ENCODE results near the gene DLG2. TPM values are rescaled to one million over a fixed set of nuclear protein-coding genes. Genes with fewer than 3 reads are reported as not detected.
"Not testable (repeated sequence)": the region's sequence is repeated elsewhere in the genome, so short reads cannot be mapped to it uniquely, and the experiment has no call there.

DLG2 gene
- polyA plus RNA-seq, 1 donor: 8.1 TPM

GRCh38 chr11:85349539-85349938, 277.6 kb downstream of the DLG2 start:
- DNase-seq: not testable (repeated sequence)

GRCh38 chr11:85348945-85349344, 278.2 kb downstream of the DLG2 start:
- H3K4me3 ChIP-seq (ENCODE audit: low read length): no peak overlapping the region
- DNase-seq: no peak
- H3K27me3 ChIP-seq (ENCODE audit: control insufficient read depth, insufficient read depth, low read length): no peaks in the 10 kb centered on the region
- no peak overlapping the region for H3K27ac ChIP-seq (ENCODE audit: low read length)
- no peaks in the 10 kb centered on the region for H3K36me3 ChIP-seq (ENCODE audit: control insufficient read depth, insufficient read depth, low read length)
- H3K9me3 ChIP-seq (ENCODE audit: control insufficient read depth, low read depth, low read length): no peaks in the 10 kb centered on the region
- no peaks in the 10 kb centered on the region for H3K4me1 ChIP-seq (ENCODE audit: control insufficient read depth, insufficient read depth, low read length)

More at GRCh38 chr11:85349539-85349938, 277.6 kb downstream of the DLG2 start:
- not testable (repeated sequence) for H3K4me3 ChIP-seq (ENCODE audit: low read length); H3K27me3 ChIP-seq (ENCODE audit: control insufficient read depth, insufficient read depth, low read length); H3K27ac ChIP-seq (ENCODE audit: low read length); H3K9me3 ChIP-seq (ENCODE audit: control insufficient read depth, low read depth, low read length); H3K4me1 ChIP-seq (ENCODE audit: control insufficient read depth, insufficient read depth, low read length); H3K36me3 ChIP-seq (ENCODE audit: control insufficient read depth, insufficient read depth, low read length)
- WGBS (ENCODE audit: insufficient coverage, low lambda C conversion rate): no CpG with 5 or more reads among the region's 2 CpGs

DNA sequence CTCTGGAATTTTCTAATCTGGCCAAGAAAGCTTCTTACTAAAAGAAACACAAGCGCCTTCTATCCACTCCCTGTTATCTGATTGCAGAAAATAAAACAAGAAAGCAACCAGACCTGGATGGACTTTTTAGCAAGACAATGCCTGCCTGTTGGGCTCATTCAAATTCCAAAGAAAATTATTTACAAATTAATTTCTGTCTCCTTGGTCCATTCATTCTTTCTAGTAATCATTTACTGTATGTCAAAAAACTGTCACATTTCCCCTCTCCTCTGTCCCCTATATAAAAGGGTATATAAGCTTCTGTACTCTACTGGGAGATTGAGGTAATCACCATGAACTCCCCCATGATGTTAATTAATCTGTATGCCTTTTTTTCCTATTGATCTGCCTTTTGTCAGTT, 279.9 kb downstream of the DLG2 start:
- no peaks in the 10 kb centered on the region for H3K4me1 ChIP-seq (ENCODE audit: control insufficient read depth, insufficient read depth, low read length)
- no peaks in the 10 kb centered on the region for H3K27me3 ChIP-seq (ENCODE audit: control insufficient read depth, insufficient read depth, low read length)
- H3K9me3 ChIP-seq (ENCODE audit: control insufficient read depth, low read depth, low read length): no peaks in the 10 kb centered on the region
- WGBS (ENCODE audit: insufficient coverage, low lambda C conversion rate): no CpG with 5 or more reads among the region's 1 CpG
- no peak overlapping the region for H3K4me3 ChIP-seq (ENCODE audit: low read length)
- H3K36me3 ChIP-seq (ENCODE audit: control insufficient read depth, insufficient read depth, low read length): no peaks in the 10 kb centered on the region
- no peak overlapping the region for H3K27ac ChIP-seq (ENCODE audit: low read length)
- no peak for DNase-seq

DNA sequence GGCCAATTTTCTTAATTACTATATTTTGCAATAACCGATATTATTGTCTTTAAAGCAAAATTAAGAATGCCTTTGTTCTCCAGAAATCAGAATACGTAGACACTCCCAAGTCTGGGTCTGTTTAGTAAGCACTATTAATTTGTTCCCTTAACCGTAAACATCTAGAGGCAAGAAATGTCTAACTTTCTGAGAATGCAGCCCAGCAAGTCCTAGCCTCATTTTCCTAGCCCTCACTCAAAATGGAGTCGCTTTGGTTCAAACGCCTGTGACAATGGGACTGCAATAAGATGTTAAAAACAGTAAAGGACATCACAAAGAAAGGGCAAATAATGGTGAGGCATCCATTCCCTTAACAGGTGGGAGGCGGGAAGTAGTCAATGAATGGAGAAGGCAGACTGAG, 280.7 kb downstream of the DLG2 start:
- DNase-seq: no peak
- WGBS (ENCODE audit: insufficient coverage, low lambda C conversion rate): 100% methylated on average over 2 of the region's 6 CpGs
- Histone ChIP-seq H3K36me3 (ENCODE audit: control insufficient read depth, insufficient read depth, low read length) (no peaks in the 10 kb centered on the region), H3K9me3 (ENCODE audit: control insufficient read depth, low read depth, low read length) (no peaks in the 10 kb centered on the region), H3K4me1 (ENCODE audit: control insufficient read depth, insufficient read depth, low read length) (no peaks in the 10 kb centered on the region), H3K27ac (ENCODE audit: low read length) (no peak overlapping the region), H3K27me3 (ENCODE audit: control insufficient read depth, insufficient read depth, low read length) (no peaks in the 10 kb centered on the region), H3K4me3 (ENCODE audit: low read length) (no peak overlapping the region)

GRCh38 chr11:85340846-85341245, 286.3 kb downstream of the DLG2 start:
- H3K27me3 ChIP-seq (ENCODE audit: control insufficient read depth, insufficient read depth, low read length); H3K9me3 ChIP-seq (ENCODE audit: control insufficient read depth, low read depth, low read length); H3K36me3 ChIP-seq (ENCODE audit: control insufficient read depth, insufficient read depth, low read length); DNase-seq; H3K4me1 ChIP-seq (ENCODE audit: control insufficient read depth, insufficient read depth, low read length); H3K27ac ChIP-seq (ENCODE audit: low read length); H3K4me3 ChIP-seq (ENCODE audit: low read length): not testable (repeated sequence)
- WGBS (ENCODE audit: insufficient coverage, low lambda C conversion rate): no CpG with 5 or more reads among the region's 3 CpGs

DNA sequence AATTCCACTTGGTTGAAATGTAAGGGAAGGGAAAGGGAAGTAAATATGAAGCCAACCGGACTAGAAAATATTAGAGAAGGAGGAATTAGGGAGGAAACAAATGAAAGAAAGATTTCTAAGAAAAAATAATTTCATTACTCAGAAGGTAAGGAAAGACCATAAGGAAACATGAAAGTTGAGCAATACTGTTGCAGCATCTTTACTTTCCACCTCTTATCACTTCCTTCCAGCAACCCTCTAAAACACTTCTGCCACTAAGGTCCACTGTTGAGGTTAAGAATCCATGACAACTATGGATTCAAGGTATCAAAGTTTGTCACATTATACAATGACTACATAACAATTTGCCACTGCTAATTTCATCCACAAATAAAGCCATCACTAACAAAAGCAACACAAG, 308.6 kb downstream of the DLG2 start:
- H3K9me3 ChIP-seq (ENCODE audit: control insufficient read depth, low read depth, low read length): no peaks in the 10 kb centered on the region
- no peaks in the 10 kb centered on the region for H3K4me1 ChIP-seq (ENCODE audit: control insufficient read depth, insufficient read depth, low read length)
- DNase-seq: no peak
- H3K27me3 ChIP-seq (ENCODE audit: control insufficient read depth, insufficient read depth, low read length): no peaks in the 10 kb centered on the region
- 100% methylated on average over 1 of the region's 1 CpG for WGBS (ENCODE audit: insufficient coverage, low lambda C conversion rate)
- H3K4me3 ChIP-seq (ENCODE audit: low read length): no peak overlapping the region
- H3K27ac ChIP-seq (ENCODE audit: low read length): no peak overlapping the region
- no peaks in the 10 kb centered on the region for H3K36me3 ChIP-seq (ENCODE audit: control insufficient read depth, insufficient read depth, low read length)

DNA sequence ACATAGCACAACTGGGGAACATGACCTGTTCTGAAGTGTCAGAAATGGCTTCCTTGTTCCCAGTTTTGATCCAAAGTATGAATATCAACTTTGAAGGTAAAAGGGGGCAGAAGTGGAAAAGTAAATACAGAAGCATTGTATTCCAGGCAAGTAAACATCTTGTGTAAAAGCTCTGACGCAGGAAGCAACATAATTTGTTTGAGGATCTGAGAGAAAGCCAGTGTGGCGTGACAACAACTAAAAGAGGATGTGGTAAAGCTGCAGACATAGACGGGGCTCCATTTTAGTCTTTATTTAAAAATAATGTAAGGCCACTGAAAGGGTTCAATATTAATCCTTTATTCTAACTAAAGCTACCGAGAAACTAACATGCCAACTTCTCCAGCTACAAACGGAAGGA, 310.2 kb downstream of the DLG2 start:
- Histone ChIP-seq H3K36me3 (ENCODE audit: control insufficient read depth, insufficient read depth, low read length) (no peaks in the 10 kb centered on the region), H3K4me1 (ENCODE audit: control insufficient read depth, insufficient read depth, low read length) (no peaks in the 10 kb centered on the region), H3K4me3 (ENCODE audit: low read length) (no peak overlapping the region), H3K27ac (ENCODE audit: low read length) (no peak overlapping the region), H3K9me3 (ENCODE audit: control insufficient read depth, low read depth, low read length) (no peaks in the 10 kb centered on the region), H3K27me3 (ENCODE audit: control insufficient read depth, insufficient read depth, low read length) (no peaks in the 10 kb centered on the region)
- WGBS (ENCODE audit: insufficient coverage, low lambda C conversion rate): 92% methylated on average over 2 of the region's 5 CpGs
- DNase-seq: no peak

GRCh38 chr11:85313741-85314140, 313.4 kb downstream of the DLG2 start:
- H3K4me1 ChIP-seq (ENCODE audit: control insufficient read depth, insufficient read depth, low read length): no peaks in the 10 kb centered on the region
- no peak overlapping the region for H3K27ac ChIP-seq (ENCODE audit: low read length)
- H3K9me3 ChIP-seq (ENCODE audit: control insufficient read depth, low read depth, low read length): no peaks in the 10 kb centered on the region
- H3K27me3 ChIP-seq (ENCODE audit: control insufficient read depth, insufficient read depth, low read length): no peaks in the 10 kb centered on the region
- no peak overlapping the region for H3K4me3 ChIP-seq (ENCODE audit: low read length)
- H3K36me3 ChIP-seq (ENCODE audit: control insufficient read depth, insufficient read depth, low read length): no peaks in the 10 kb centered on the region
- DNase-seq: no peak

DNA sequence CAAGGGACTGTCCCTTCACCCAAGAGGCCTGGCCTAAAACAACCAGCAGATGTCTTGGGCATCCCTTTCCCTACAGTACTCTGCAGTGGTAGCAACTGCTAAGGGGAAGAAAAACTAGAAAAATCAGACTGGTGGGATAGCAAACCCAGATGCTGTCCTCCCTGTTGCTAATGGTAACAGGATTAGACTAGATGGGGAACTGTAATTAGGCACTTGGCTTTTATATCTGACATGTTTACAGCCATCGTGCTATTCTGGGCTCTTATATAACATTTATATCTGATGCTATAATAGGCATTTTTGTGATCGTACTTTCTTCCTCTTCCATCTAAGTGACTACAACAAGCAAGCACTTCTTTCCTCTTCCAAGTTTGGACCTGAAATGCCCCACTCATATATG, 316.7 kb downstream of the DLG2 start:
- Histone ChIP-seq H3K4me1 (ENCODE audit: control insufficient read depth, insufficient read depth, low read length) (no peaks in the 10 kb centered on the region), H3K27me3 (ENCODE audit: control insufficient read depth, insufficient read depth, low read length) (no peaks in the 10 kb centered on the region), H3K4me3 (ENCODE audit: low read length) (no peak overlapping the region), H3K27ac (ENCODE audit: low read length) (no peak overlapping the region), H3K36me3 (ENCODE audit: control insufficient read depth, insufficient read depth, low read length) (no peaks in the 10 kb centered on the region), H3K9me3 (ENCODE audit: control insufficient read depth, low read depth, low read length) (no peaks in the 10 kb centered on the region)
- no peak for DNase-seq
- whole genome bisulfite sequencing (ENCODE audit: insufficient coverage, low lambda C conversion rate): 100% methylated on average over 1 of the region's 2 CpGs

DNA sequence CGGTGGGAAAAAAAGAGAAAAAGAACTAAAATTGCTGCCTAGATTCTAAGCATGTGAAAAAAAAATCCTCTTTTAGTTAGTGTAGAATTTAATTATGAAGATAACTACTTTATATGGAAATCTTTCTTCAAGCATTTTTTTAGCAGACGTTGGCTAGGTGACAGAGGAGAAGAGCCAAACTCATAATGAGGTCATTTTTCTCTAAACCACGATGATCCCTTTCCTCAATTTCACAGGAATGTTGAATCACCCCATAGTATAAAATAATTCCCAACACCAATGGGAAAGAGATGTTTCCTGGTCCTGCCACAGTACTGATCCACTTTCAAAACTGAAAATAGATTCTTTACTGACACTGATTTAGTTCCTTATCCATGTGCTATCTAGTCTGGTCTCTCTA, 319.8 kb downstream of the DLG2 start:
- Histone ChIP-seq H3K36me3 (ENCODE audit: control insufficient read depth, insufficient read depth, low read length) (no peaks in the 10 kb centered on the region), H3K4me1 (ENCODE audit: control insufficient read depth, insufficient read depth, low read length) (no peaks in the 10 kb centered on the region), H3K9me3 (ENCODE audit: control insufficient read depth, low read depth, low read length) (no peaks in the 10 kb centered on the region), H3K27ac (ENCODE audit: low read length) (no peak overlapping the region), H3K4me3 (ENCODE audit: low read length) (no peak overlapping the region), H3K27me3 (ENCODE audit: control insufficient read depth, insufficient read depth, low read length) (no peaks in the 10 kb centered on the region)
- DNase-seq: no peak
- 75% methylated on average over 2 of the region's 3 CpGs for WGBS (ENCODE audit: insufficient coverage, low lambda C conversion rate)

DNA sequence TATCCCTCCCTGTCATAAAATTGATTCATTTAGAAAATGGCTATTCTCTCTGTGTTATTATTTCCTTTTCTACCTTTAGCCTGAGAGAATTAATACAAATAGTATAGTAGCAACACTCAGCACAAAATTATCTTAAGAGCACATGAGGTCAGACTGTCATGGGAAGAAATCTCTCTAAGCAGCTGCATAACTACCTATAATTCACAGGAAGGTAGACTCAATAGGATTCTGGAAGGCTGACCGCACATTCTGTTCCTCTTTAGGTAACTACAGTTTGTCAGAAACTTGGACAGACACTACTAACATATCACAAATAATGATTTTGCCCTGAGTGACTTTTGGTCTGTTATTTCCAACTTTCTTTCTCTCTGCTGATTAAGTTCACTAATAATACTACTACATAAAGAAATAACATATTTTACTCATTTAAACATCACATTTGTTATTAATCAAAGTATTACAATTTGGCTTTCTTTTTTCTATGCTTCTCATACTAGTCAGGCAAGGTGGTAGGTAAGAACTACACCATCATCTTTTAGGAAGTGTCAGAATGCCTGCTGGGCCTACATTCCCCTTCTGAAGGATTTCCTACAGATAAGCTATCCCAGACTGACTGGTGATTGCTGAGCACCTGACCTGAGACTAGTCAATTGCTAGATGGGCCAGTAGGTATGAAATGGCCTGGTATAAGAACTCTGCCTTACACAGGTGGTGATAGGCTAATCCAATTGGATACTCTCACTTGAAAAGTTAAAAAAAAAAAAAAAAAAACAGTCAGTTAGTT, 325.1 kb downstream of the DLG2 start:
- WGBS (ENCODE audit: insufficient coverage, low lambda C conversion rate): no CpG with 5 or more reads among the region's 1 CpG
- peak; percentile 1 to 7 for DNase-seq

More for the DNA sequence above, 325.1 kb downstream of the DLG2 start:
- no peak overlapping the region for H3K27ac ChIP-seq (ENCODE audit: low read length)
- no peaks in the 10 kb centered on the region for H3K4me1 ChIP-seq (ENCODE audit: control insufficient read depth, insufficient read depth, low read length)
- no peaks in the 10 kb centered on the region for H3K27me3 ChIP-seq (ENCODE audit: control insufficient read depth, insufficient read depth, low read length)
- H3K4me3 ChIP-seq (ENCODE audit: low read length): no peak overlapping the region
- no peaks in the 10 kb centered on the region for H3K36me3 ChIP-seq (ENCODE audit: control insufficient read depth, insufficient read depth, low read length)
- H3K9me3 ChIP-seq (ENCODE audit: control insufficient read depth, low read depth, low read length): no peaks in the 10 kb centered on the region
